NCI-H345 (cell line): ENCODE results near the gene ATG13.
"Not testable (repeated sequence)": the region's sequence is repeated elsewhere in the genome, so short reads cannot be mapped to it uniquely, and the experiment has no call there.

ENCODE experiments used
- DNase-seq: peaks from one replicate; lab custom pipeline; 2025; lab: John Stamatoyannopoulos, UW

Gene ATG13

GRCh38 chr11:46643986-46644385 is 26.6 kb downstream of the ATG13 start:
- no peak for DNase-seq

- DNase-seq, result no peak
These were observed 31.9 kb downstream of the ATG13 start for GRCh38 chr11:46649180-46649738.

GRCh38 chr11:46655631-46656030 is 38.3 kb downstream of the ATG13 start:
- DNase-seq, result no peak

- DNase-seq, result no peak
These were observed 39.8 kb downstream of the ATG13 start for GRCh38 chr11:46657186-46657585.

GRCh38 chr11:46658259-46658658 is 40.9 kb downstream of the ATG13 start:
- DNase-seq, result no peak

GRCh38 chr11:46659908-46660307 is 42.6 kb downstream of the ATG13 start:
- DNase-seq, result no peak

- no peak for DNase-seq
These were observed 44.5 kb downstream of the ATG13 start for GRCh38 chr11:46661836-46662235.

- DNase-seq, result no peak
These were observed 45.0 kb downstream of the ATG13 start for GRCh38 chr11:46662366-46662765.

GRCh38 chr11:46663277-46663940 is 46.1 kb downstream of the ATG13 start:
- DNase-seq, result no peak

- no peak for DNase-seq
These were observed 47.3 kb downstream of the ATG13 start for GRCh38 chr11:46664612-46665011.

GRCh38 chr11:46665356-46665755 is 48.0 kb downstream of the ATG13 start:
- DNase-seq, result no peak

- no peak for DNase-seq
These were observed 49.2 kb downstream of the ATG13 start for GRCh38 chr11:46666516-46666915.

GRCh38 chr11:46667043-46667481 is 49.7 kb downstream of the ATG13 start:
- DNase-seq, result no peak

- no peak for DNase-seq
These were observed 51.2 kb downstream of the ATG13 start for GRCh38 chr11:46668480-46669085.

GRCh38 chr11:46669711-46670139 is 52.4 kb downstream of the ATG13 start:
- no peak for DNase-seq

GRCh38 chr11:46670521-46670920 is 53.2 kb downstream of the ATG13 start:
- not testable (repeated sequence) for DNase-seq

- DNase-seq, result no peak
These were observed 54.6 kb downstream of the ATG13 start for GRCh38 chr11:46671958-46672315.

GRCh38 chr11:46672381-46672839 is 55.1 kb downstream of the ATG13 start:
- no peak for DNase-seq

- no peak for DNase-seq
These were observed 56.5 kb downstream of the ATG13 start for GRCh38 chr11:46673713-46674462.

- DNase-seq, result no peak
These were observed 57.3 kb downstream of the ATG13 start for GRCh38 chr11:46674463-46675287.

GRCh38 chr11:46675288-46675851 is 58.0 kb downstream of the ATG13 start:
- DNase-seq, result no peak

- DNase-seq, result no peak
These were observed 58.6 kb downstream of the ATG13 start for GRCh38 chr11:46675949-46676348.
